ENCODE measurements around the gene ZFTA.

- TF ChIP-seq CTCF (IDR thresholded peaks at IDR 0.05) (no peak), POLR2A (IDR thresholded peaks at IDR 0.05) (no peak)
These were observed 1.9 kb downstream of the ZFTA start for GRCh38 chr11:63766531-63767235.

Data from prostate gland (tissue), 2 donors.